Measurements from ENCODE around the gene SF3B2. TPM values are rescaled to one million over a fixed set of nuclear protein-coding genes. Genes with fewer than 3 reads are reported as not detected.
A peak's percentile ranks its signal among the peaks of the same experiment; 100 is the strongest.

The SF3B2 gene
- total and polyA plus RNA-seq, 8 donors, result 122 to 233 (median 211) TPM

- H3K9me3 ChIP-seq, result no peaks in the 10 kb centered on the region
Observed at GRCh38 chr11:66036334-66036710, 15.8 kb upstream of the SF3B2 start.

DNA sequence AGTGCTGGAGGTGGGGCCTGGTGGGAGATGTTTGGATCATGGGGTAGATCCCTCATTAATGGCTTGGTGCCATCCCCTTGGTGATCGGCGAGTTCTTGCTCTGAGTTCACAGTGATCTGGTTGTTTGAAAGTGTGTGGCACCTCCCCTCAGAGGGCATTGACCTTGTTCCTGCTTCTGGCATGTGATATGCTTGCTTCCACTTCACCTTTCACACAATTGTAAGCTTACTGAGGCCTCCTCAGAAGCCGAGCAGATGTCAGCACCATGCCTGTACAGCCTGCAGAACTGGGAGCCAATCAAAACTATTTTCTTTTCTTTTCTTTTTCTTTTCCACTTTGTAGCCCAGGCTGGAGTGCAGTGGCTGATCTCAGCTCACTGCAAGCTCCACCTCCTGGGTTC is 14.8 kb upstream of the SF3B2 start:
- TF ChIP-seq, protein P1, sequence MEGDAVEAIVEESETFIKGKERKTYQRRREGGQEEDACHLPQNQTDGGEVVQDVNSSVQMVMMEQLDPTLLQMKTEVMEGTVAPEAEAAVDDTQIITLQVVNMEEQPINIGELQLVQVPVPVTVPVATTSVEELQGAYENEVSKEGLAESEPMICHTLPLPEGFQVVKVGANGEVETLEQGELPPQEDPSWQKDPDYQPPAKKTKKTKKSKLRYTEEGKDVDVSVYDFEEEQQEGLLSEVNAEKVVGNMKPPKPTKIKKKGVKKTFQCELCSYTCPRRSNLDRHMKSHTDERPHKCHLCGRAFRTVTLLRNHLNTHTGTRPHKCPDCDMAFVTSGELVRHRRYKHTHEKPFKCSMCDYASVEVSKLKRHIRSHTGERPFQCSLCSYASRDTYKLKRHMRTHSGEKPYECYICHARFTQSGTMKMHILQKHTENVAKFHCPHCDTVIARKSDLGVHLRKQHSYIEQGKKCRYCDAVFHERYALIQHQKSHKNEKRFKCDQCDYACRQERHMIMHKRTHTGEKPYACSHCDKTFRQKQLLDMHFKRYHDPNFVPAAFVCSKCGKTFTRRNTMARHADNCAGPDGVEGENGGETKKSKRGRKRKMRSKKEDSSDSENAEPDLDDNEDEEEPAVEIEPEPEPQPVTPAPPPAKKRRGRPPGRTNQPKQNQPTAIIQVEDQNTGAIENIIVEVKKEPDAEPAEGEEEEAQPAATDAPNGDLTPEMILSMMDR (IDR thresholded peaks at IDR 0.05), result no peak
- no peaks in the 10 kb centered on the region for H3K9me3 ChIP-seq
- H3K4me3 ChIP-seq, result no peak overlapping the region
- no peak overlapping the region for H3K27ac ChIP-seq
- intact Hi-C loops (cut with DNase I), result no loop called here
- H3K36me3 ChIP-seq, result no peaks in the 10 kb centered on the region
- ATAC-seq (no peak), DNase-seq (no peak)
- peaks cover 0 to 12% of the 10 kb centered on the region in 2 donors for H3K27me3 ChIP-seq
- H3K4me1 ChIP-seq, result no peaks in the 10 kb centered on the region

More at GRCh38 chr11:66036334-66036710, 15.8 kb upstream of the SF3B2 start:
- intact Hi-C loops (cut with DNase I), result no loop called here
- Histone ChIP-seq H3K4me1 (no peaks in the 10 kb centered on the region), H3K27ac (no peak overlapping the region), H3K36me3 (no peaks in the 10 kb centered on the region), H3K4me3 (no peak overlapping the region), H3K27me3 (peaks cover 0 to 12% of the 10 kb centered on the region in 2 donors)
- DNase-seq, result no peak
- ATAC-seq, result no peak
- TF ChIP-seq, protein P1 (IDR thresholded peaks at IDR 0.05), result no peak

GRCh38 chr11:66039765-66040164 is 12.4 kb upstream of the SF3B2 start:
- Histone ChIP-seq H3K27ac (no peak overlapping the region), H3K4me1 (no peaks in the 10 kb centered on the region), H3K9me3 (no peaks in the 10 kb centered on the region), H3K36me3 (no peaks in the 10 kb centered on the region), H3K27me3 (peaks cover 0 to 5% of the 10 kb centered on the region in 2 donors), H3K4me3 (no peak overlapping the region)
- ATAC-seq (no peak), DNase-seq (peak in 1 of 4 donors; percentile 21)
- intact Hi-C loops (cut with DNase I), result no loop called here
- TF ChIP-seq, protein P1 (IDR thresholded peaks at IDR 0.05), result no peak

DNA sequence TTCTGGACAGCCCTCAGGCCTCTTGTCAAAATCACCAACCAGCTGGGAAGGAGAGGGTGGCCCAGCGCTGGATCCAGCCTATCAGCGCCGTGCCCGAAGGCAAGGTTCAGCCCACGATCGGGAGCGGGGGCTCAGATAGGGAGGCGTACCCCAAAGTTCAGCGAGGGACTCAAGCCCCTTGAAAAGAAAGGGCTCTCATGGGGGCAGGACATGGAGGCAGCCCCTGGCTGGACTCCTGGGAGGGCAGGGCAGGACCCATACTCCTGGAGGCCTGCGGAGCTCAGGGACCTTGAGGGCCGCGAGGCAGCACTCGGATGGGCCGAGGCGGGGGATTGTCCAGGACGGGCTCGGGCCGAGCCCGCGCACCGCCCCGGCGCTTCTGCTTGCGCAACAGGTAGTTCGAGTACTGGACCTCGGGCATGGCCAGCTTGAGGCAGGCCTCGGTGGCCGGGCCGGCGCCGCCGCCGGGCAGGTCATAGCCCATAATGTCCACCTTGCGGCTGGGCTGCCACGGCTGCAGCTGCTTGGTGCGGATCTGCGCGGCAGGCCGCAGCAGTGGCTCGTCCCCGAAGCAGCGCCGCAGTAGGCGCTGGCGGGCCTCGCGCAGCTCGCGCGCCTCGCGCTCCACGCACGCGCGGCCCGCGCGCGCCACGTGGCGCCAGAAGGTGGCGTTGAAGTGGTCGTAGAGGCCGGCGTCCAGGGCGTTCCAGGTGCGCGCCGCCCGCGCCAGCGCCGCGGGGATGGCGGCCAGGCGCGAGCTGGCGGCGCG is 9.8 kb upstream of the SF3B2 start:
- no peaks in the 10 kb centered on the region for H3K36me3 ChIP-seq
- no peaks in the 10 kb centered on the region for H3K9me3 ChIP-seq
- intact Hi-C loops (cut with DNase I), result no loop called here
- no peak overlapping the region for H3K27ac ChIP-seq
- peaks cover 0 to 2% of the 10 kb centered on the region in 2 donors for H3K27me3 ChIP-seq
- H3K4me3 ChIP-seq, result no peak overlapping the region
- DNase-seq, result peak in 1 of 4 donors; percentile 59
- no peak for ATAC-seq
- TF ChIP-seq, protein P1 (IDR thresholded peaks at IDR 0.05), result no peak
- peaks cover 0 to 4% of the 10 kb centered on the region in 2 donors for H3K4me1 ChIP-seq

GRCh38 chr11:66042996-66043906 is 8.9 kb upstream of the SF3B2 start:
- no peaks in the 10 kb centered on the region for H3K9me3 ChIP-seq
- ATAC-seq, result no peak
- intact Hi-C loops (cut with DNase I), result no loop called here
- peak in 1 of 4 donors; percentile 73 for DNase-seq
- no peak overlapping the region for H3K4me3 ChIP-seq
- H3K27ac ChIP-seq, result no peak overlapping the region
- H3K4me1 ChIP-seq, result peaks cover 0 to 4% of the 10 kb centered on the region in 2 donors
- TF ChIP-seq, protein P1 (IDR thresholded peaks at IDR 0.05), result no peak
- H3K27me3 ChIP-seq, result peaks cover 0 to 10% of the 10 kb centered on the region in 2 donors
- H3K36me3 ChIP-seq, result no peaks in the 10 kb centered on the region

Data from left lung (tissue), 10 donors.